GM19023 (cell line): ENCODE results near the gene PCMTD2.

ENCODE experiments used
- ATAC-seq: cut with Tn5 transposase; IDR thresholded peaks from one replicate; pipeline ENCODE4 v1.9.1; 2021; ENCODE audit warnings: mild to moderate bottlenecking, moderate library complexity; ENCODE audit not compliant: unreplicated experiment

Gene PCMTD2

DNA sequence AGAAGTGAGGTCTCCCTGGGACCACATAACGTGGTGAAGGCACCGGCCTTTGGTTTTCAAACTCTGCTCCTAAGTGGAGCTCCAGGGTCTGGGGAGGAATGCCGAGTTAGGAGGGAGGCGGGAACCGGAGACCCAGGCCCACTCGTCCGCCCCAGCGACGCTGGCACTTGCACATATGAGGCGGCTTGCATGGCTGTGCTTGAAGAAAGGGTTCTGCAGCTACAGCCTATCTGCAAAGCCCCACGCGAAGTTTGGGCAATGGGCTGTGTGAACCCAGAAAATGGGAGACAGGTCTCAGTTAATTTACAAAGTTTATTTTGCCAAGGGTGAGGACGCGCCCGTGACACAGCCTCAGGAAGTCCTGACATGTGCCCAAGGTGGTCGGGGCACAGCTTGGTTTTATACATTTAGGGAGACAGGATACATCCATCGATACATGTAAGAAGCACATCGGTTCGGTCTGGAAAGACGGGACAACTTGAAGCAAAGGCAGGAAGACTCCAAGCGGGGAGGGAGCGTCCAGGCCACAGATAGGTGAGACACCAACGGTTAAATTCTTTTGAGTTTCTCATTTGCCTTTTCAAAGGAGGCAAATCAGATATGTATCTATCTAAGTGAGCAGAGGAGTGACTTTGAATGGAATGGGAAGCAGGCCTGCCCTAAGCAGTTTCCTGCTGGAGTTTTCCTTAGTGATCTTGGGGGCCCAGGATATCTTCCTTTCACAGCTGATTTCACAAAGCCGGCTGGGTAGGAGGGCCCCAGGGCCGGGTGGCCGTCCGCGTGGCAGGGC is 782 bp upstream of the PCMTD2 start:
- no peak for ATAC-seq

DNA sequence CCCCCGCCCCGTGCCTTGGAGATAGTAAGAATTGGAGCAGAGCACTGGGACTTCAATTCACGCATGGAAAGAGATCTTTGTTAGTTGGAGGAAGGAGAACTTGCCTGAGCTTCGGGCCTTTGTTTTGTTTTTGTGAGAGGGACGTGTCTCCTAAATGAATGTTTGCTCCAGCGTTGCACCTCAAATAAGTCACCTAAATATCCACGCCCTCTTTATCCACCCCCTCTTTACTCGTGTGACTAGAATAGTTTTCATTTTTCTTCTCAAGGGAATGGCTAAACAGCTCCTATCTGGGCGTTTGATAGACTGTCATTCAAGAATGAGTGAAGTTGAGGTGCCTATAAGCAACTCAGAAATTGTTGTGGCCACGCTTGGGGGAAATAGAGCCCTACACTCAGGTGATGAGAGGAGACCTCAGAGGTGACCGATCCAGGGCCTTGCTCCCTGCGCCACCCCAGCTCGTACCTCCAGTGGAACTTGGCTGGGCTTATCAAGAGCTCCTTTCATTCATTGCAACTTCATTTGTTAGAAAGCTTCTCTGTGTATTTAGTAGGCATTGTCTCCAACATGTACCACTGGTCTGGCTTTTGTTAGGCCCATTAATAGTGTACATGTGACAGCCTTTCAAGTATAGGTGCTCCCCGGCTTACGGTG is 861 bp downstream of the PCMTD2 start:
- no peak for ATAC-seq

DNA sequence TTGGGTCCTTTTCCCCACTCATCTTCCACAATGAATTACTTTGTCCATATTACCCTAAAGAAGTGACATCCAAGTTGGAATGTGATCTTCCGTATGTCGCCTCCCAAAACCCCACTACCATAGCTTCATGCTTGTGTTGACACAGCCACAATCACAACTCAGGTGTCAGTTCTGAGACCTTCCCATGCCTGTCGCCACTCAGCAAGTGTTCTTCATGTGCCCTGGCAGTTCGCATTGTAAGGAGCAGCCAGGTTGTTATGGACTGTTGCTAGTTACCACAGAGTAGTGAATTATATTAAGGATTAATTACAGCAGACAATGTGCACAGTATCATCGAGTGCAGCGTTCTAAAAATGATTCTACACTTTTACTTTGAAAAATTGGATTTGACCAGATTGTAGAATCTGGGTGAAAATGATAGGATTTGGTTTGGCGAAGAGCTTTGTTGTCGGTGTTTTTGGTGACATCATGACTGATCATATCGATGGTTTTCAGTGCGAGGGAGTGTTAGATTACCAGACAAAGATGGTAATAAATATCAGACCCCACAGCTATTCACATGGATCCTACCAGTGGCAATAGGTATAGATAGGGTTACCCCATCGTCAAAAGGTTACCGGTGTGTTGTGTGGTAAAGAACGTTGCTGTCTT is 1.7 kb downstream of the PCMTD2 start:
- ATAC-seq = no peak

DNA sequence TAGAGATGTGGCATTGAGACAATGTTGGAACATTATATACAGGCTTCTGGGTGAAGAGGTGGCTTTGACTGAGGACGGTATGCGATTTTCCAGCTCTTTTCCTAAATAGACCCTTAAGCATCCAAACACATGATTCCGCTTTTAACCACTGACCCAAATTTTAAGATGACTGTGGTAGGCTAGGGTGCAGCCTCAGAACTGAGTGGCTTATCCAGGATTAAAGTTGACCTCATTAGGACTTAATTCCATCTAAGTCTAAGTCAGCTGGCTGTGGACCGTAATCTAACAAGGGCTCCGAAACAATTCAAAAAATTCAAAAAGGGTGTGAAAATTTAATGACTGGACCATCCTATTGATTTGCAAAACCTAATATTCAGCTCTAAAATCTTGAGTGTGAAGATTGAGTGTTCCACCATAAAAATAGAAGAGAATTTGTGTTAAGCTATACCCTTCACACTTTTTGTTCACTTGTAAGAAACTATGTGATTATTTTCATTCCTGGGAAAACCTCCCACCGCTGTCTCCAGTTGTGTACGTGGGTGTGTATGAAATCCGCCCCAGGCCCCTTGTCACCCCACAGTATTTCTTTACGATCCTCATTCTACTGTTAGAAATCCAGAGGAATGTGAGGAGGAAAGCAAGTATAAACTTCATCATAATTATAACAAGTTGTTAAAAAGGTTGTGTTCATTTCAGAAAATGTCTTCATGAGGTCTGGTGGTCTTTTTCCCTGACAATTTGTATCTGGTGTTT is 2.7 kb downstream of the PCMTD2 start:
- ATAC-seq = no peak

DNA sequence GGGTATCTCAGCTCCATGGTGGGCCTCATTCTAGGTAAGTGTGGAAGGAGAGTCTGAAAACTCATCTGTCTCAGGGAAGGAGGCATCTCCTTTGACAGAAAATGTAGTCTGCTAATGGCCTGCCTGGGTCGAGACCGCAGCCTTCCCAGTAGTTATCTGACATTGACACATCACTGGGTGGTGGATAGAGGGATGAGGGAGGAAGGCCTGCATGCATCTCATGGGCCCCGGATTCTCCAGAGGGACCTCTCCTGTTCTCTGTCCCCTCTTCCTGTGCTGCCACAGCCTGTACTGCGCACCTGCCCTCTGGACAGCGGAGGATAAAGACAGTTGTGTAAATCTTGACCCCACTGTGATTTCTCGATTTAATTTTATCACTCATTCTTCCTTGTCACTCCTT is 4.7 kb downstream of the PCMTD2 start:
- ATAC-seq = no peak

DNA sequence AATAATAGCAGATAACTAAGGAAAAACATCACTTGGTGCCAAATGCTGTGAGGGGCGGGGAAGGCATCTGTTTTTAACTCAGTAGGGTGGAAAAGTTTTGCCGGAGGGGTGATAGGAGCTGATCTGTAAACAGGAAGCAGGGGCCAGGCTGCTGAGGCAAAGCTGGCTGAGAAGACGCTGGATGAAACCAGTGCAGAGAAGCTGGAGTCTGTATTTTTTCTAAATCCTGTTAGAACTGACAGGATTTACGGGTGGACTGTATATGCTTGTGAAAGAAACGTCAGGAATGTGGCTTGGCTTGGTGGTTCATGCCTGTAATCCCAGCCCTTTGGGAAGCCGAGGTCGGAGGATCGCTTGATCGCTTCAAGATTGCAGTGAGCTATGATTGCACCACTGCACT is 5.6 kb downstream of the PCMTD2 start:
- ATAC-seq = no peak

DNA sequence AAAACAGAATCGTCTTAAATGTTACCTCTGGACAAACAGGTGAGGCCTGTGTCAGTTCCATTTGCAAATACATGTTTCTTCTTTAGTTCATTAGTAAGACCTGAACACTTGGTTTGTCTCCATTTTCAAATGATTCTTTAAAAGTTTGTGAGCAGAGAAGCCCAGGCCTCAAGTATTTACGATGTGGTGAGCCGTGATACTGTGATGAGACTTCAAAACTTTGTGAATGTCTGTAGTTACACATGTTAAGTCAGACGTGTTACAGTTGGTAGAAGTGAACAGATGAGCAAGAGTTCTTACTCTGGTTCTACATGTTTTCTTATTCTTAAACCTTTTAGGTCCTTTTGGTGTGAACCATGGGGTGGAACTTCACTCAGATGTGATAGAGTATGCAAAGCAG is 8.5 kb downstream of the PCMTD2 start:
- ATAC-seq = no peak

DNA sequence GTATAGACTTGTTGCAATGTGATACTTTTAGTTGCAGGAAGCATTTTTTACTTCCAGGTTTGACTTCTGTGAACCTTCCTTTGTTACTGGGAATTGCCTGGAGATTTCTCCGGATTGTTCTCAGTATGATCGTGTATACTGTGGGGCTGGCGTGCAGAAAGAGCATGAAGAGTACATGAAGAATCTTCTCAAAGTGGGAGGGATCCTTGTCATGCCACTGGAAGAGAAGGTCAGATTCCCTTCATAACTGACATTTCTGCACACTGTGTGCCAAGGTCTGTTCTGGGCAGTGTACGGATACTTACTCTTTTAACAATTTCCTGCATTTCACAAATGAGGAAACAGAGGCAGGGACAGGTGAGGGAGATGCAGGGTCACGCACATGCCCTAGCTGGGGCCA is 9.7 kb downstream of the PCMTD2 start:
- no peak for ATAC-seq

DNA sequence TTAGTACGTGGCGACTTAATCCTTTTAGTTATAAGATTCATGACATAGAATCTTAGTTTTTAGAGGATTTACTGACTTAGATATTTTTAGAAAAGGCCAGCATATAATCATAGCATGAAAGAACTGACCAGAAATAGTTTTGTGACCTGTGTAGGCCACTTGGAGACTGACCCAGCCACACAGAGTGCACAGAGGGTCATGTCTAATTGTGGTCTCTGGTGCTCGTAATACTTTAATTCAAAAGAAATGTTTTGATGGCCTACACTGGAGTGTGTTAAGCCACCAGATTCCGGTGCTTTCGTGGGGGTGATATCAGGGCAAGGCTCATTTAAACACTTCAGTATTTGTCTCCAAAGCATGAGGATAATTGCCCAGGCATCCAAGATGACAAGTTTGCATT is 11.4 kb downstream of the PCMTD2 start:
- no peak for ATAC-seq

DNA sequence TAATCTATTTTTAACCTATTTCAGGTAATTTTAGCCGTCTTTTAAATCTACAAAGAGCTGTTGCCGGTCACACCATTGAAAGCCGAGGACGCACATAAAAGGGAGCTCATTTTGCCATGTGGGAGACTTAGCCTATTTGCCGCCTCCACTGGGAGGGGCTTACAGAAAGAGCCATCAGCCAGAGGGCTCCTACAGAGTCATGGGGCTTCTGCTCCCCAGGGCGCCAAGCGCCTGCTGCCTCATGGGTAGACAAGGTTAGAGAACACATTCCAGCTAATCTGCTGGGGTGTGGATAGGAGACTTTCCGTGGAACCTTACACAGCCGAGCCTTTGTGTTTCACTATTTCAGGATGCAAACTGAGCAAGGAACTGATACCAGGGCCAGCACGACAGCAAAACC is 12.6 kb downstream of the PCMTD2 start:
- ATAC-seq = no peak

DNA sequence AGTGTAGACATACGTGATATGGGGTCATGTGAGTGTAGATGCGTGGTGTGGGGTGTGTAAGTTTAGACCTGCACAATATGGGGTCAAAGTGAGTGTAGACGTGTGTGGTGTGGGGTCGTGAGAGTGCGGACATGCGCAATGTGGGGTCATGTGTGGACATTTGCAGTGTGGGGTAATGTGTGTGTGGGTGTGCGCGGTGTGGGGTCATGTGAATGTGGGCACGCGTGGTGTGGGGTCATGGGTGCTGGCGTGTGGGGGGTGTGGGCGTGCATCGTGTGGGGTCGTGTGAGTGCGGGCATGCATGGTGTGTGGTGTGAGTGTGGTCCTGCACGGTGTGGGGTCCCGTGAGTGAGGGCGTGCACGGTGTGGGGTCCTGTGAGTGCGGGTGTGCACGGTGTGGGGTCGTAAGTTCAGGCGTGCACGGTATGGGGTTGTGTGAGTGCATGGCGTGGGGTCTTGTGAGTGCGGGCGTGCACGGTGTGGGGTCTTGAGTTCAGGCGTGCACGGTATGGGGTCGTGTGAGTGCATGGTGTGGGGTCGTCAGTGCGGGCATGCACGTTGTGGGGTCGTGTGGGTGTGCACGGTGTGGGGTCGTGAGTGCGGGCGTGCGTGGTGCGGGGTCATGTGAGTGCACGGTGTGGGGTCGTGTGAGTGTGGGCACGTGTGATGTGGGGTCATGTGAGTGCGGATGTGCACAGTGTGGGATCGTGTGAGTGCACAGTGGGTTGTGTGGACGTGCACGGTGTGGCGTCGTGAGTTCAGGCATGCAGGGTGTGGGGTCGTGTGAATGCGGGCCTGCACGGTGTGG is 14.3 kb downstream of the PCMTD2 start:
- no peak for ATAC-seq

DNA sequence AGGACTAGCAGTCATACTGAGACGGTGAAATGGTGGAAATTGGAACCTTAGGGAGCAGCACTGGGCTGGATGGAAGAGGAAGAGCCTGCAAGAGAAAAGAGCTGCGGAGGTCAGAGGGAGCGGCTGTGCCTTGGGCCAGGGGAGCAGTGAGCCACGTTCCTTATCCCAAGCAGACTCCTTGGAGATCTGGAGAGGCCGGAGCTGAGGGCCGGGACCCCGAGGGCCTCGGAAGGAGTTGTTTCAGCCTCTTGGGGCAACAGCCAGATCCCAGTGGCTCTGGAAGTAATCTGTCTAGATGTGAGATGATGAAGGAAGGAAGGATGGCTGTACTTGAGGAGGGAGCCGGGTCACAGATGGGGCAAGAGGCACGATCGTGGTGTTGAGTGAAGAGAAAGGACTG is 16.1 kb downstream of the PCMTD2 start:
- no peak for ATAC-seq

DNA sequence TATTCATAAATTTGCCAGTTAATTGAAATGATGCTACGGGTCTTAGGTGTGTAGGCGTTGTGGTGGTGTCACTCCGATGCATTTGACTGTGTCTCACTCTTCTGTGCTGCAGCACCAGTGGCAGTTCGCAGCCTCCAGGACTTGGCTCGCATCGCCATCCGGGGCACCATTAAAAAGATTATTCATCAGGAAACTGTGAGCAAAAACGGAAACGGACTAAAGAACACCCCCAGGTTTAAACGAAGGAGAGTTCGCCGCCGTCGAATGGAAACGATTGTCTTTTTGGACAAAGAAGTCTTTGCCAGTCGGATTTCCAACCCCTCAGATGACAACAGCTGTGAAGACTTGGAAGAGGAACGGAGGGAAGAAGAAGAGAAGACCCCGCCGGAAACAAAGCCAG is 17.6 kb downstream of the PCMTD2 start:
- ATAC-seq = no peak

DNA sequence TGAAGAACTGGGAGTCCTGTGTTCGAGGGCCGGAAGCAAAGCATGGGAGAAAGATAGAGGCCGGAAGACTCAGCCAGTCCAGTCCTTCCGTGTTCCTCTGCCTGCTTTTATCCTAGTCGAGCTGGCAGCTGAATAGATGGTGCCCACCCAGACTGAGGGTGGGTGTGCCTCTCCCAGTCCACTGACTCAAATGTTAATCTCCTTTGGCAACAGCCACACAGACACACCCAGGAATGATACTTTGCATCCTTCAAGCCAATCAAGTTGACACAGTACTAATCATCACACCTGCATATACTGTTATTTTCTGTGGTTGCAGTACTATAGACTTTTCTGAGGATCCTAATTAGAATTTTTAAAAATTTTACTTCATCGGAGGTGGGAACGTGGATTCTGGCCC is 21.3 kb downstream of the PCMTD2 start:
- no peak for ATAC-seq

DNA sequence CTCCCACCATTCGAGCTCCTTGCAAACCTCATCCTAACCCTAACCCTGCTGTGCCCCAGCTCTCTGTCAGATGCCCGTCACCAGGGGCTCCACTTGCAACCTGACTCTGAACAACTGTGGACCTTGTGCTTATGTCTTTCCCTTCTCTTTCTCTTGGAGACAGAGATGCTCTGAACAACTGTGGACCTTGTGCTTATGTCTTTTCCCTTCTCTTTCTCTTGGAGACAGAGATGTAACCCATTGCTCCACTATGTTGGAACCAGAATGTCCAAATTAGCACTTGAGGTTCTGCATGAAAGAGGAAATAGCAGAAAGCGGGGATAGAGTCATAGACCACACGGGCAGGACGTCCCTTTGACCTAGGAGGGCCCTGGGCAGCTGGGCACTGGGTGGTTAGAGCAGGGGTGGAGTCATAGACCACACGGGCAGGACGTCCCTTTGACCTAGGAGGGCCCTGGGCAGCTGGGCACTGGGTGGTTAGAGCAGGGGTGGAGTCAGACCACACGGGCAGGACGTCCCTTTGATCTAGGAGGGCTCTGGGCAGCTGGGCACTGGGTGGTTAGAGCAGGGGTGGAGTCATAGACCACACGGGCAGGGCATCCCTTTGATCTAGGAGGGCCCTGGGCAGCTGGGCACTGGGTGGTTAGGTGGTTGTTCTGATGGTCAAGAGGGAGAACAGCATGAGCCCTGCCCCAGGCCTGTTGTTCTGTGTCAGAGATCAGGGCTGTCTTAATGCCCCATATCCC is 22.2 kb downstream of the PCMTD2 start:
- ATAC-seq = no peak

DNA sequence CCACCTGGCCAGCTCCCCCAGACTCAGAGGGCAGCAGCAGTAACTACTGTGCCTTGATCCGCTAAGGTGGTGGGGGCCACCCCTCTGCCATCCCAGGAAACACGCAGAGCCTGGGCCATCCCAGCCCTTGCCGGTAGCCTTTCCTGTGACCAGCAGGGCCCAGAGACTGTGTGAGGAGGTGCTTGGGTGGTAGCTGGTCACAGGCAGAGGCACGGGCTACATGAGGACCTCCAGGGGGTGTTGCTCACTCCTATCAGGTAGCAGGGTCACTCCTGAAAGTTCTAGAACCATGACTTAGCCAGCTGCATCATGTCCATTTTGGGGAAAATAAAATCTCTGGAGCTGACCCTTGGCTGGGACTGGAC is 22.8 kb downstream of the PCMTD2 start:
- no peak for ATAC-seq

DNA sequence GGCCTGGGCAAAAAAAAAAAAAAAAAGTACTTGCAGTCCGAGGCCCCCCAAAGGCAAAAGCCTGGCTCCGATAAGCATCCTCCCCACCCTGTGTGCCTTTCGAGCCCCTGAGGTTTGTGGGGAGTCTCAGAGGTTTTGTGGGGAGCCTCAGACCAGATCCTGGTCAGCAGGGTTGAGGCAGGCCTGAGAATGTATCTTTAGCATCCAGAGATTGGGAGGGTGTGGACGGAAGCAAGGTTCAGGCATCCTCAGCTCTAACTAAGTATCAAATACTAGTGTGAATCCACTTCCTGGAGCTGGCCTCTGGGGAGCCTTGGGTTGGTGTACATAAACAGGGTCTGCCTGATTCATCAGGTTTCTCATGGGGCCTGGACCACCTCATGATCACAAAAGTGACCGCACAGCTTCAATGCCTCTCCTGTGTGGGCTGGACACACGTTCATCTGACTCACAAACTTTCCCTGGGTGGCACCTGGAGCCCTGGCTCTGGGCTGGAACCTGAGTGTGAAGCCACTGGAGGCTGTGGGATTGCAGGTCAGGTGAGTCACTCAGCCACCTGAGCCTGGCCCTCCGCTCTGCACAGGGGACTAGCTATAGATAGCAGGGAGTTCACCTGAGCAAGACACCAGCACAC is 24.4 kb downstream of the PCMTD2 start:
- no peak for ATAC-seq

DNA sequence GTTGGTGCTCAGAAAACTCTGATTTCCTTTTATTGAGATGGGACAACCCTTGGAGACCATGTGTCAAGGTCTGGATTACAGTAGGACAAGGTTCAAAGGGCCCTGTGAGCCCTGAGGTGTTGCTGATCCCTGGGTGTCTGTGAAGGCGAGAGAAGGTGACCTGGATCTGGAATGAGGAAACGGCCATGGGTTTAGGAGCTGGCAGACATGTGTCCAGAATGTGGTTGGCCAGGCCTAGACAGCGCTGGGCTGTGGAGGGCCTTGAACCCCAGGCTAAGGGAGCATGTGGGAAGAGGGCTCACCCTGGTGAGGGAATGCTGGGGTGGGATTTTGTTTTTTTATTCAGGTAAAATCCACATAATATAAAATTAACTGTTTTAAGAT is 24.9 kb downstream of the PCMTD2 start:
- no peak for ATAC-seq

DNA sequence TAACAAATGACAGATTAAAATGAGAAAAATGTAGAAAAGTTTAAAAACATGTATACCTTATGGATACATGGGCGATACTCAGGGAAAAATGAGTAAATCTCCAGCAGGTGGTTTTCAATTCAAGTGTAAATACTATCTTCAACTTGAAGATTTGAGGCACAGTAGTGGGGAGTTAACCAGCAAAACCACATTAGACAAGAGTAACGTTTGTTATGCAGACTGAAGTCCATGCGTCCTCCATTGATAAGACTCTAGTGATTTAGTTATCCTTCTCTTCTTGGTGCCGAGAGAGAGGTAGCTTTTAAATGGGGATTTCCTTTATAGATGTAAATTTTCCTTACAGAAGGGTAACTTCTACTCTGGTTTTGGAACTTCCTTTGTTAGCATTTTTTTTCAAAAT is 28.1 kb downstream of the PCMTD2 start:
- ATAC-seq = no peak
